HepG2 (cell line): ENCODE measurements around the gene RABGAP1. TPM values are rescaled to one million over a fixed set of nuclear protein-coding genes. Genes with fewer than 3 reads are reported as not detected.

Source experiments
- ATAC-seq: fragments of 200-7000 bp; cut with Tn5 transposase; 3 replicates; pipeline ENCODE4 v1.9.1; 2020; ENCODE audit warnings: mild to moderate bottlenecking, moderate library complexity
- BruUV-seq: library from RNA; stranded (reverse); fragments of 400-500 nt; replicated peaks from 2 replicates; lab custom pipeline; 2021; lab: Mats Ljungman, UMichigan
- CTCF ChIA-PET: fragments of 300-600 bp; formaldehyde crosslinking; extraction: SDS; loops from one replicate; lab custom pipeline; 2021; ENCODE audit warnings: low total read pairs, inconsistent platforms, low intra/inter-chr PET ratio; lab: Yijun Ruan, JAX
- POLR2A ChIA-PET: fragments of 350-600 bp; sonication (Branson Sonifier 250); formaldehyde crosslinking; loops from one replicate; lab custom pipeline; 2020; ENCODE audit warnings: antibody characterized with exemption, inconsistent platforms; lab: Yijun Ruan, JAX
- DNase-seq: peaks from one replicate; pipeline ENCODE4 v3.0.0-alpha.2; 2015; ENCODE audit warnings: low spot score
- FAIRE-seq: peaks from 3 replicates; lab custom pipeline; 2011; peaks lifted over from hg19 to GRCh38; lab: Jason Lieb, UNC
- H2AFZ ChIP-seq: one replicate; pipeline ENCODE4 v1.6.1; 2011; ENCODE audit warnings: low read length, inconsistent platforms
- H3K27ac ChIP-seq: fragments of 300-600 bp; 3 replicates; pipeline ENCODE4 v1.8.0; 2011; ENCODE audit warnings: mixed run types, mild to moderate bottlenecking, mixed read lengths, low read length, inconsistent platforms; ENCODE audit not compliant: insufficient read depth; ENCODE audit errors: extremely low read length
- H3K27me3 ChIP-seq, 2 experiments: fragments of 200-600 bp in 1 of 2; 2 replicates in 1 of 2; 3 replicates in 1 of 2; pipeline versions ENCODE4 v1.6.0 to v1.8.0; 2011; ENCODE audit warnings: low read length in 2 of 2, mild to moderate bottlenecking in 2 of 2, moderate library complexity in 2 of 2, inconsistent platforms in 1 of 2; ENCODE audit not compliant: insufficient read depth in 2 of 2, control insufficient read depth in 1 of 2
- H3K36me3 ChIP-seq, 2 experiments: fragments of 200-600 bp in 1 of 2; replicated peaks in 1 of 2; 2 replicates in 1 of 2; 3 replicates in 1 of 2; pipeline versions ENCODE4 v1.5.1 to v1.8.0; 2011; ENCODE audit warnings: low read length in 2 of 2, inconsistent platforms in 1 of 2; ENCODE audit not compliant: insufficient read depth in 2 of 2, control insufficient read depth in 1 of 2
- H3K4me1 ChIP-seq: 2 replicates; pipeline ENCODE4 v1.5.1; 2012; ENCODE audit warnings: low read length, inconsistent platforms; ENCODE audit not compliant: insufficient read depth
- H3K4me2 ChIP-seq: 2 replicates; pipeline ENCODE4 v1.6.0; 2011; ENCODE audit warnings: low read depth, low read length, inconsistent platforms
- H3K4me3 ChIP-seq, 3 experiments: fragments of 200-600 bp in 1 of 3; sonication (generic), shearing (Covaris generic) in 1 of 3; replicated peaks in 1 of 3; 2 replicates each; pipeline ENCODE4 v1.5.1; 2011 to 2016; ENCODE audit warnings: low read length in 3 of 3, inconsistent platforms in 2 of 3, low read depth in 2 of 3, mild to moderate bottlenecking in 2 of 3, control low read depth in 1 of 3, mixed read lengths in 1 of 3; ENCODE audit not compliant: insufficient read depth in 1 of 3
- H3K79me2 ChIP-seq: one replicate; pipeline ENCODE4 v1.6.1; 2011; ENCODE audit warnings: low read length, inconsistent platforms; ENCODE audit not compliant: insufficient read depth
- H3K9ac ChIP-seq: 2 replicates; pipeline ENCODE4 v1.6.0; 2011; ENCODE audit warnings: mild to moderate bottlenecking, low read depth, low read length, inconsistent platforms; ENCODE audit not compliant: insufficient read depth
- H3K9me3 ChIP-seq: 2 replicates; pipeline ENCODE4 v1.5.1; 2012; ENCODE audit warnings: mild to moderate bottlenecking, low read length
- H4K20me1 ChIP-seq: 2 replicates; pipeline ENCODE4 v1.6.0; 2011; ENCODE audit warnings: inconsistent platforms, mild to moderate bottlenecking, low read length, moderate library complexity; ENCODE audit not compliant: insufficient read depth
- MAFF ChIP-seq: IDR thresholded peaks from 2 replicates; pipeline ENCODE4 v1.6.1; 2011; ENCODE audit warnings: low read depth, low read length, improper control_type of control experiment
- MAFK ChIP-seq, 2 experiments: IDR thresholded peaks in 1 of 2; conservative IDR thresholded peaks in 1 of 2; 2 replicates each; pipeline ENCODE4 v1.6.1; 2011; ENCODE audit warnings: improper control_type of control experiment in 2 of 2, low read length in 2 of 2
- WGBS: methylation state at CpG from one replicate; pipeline ENCODE4 v1.1.6; 2017; ENCODE audit warnings: low lambda C conversion rate; 5-methylcytosine and 5-hydroxymethylcytosine counted together
- in situ Hi-C: cut with HindIII; loops from 2 replicates; pipeline ENCODE4 v1.10.0; 2017; ENCODE audit warnings: low pct_unique_long_range_greater_than_20kb; ENCODE audit not compliant: extremely low pct_ligation_motif_present
- intact Hi-C: fragments of 100-400 bp; cut with micrococcal nuclease; formaldehyde crosslinking; loops from one replicate; pipeline ENCODE4 v1.10.0; 2022; ENCODE audit not compliant: unreplicated experiment
- polyA plus RNA-seq, 8 experiments: library from polyadenylated mRNA; depleted of rRNA in 3 of 8; stranded (reverse) in 7 of 8; unstranded in 1 of 8; fragments of >200 nt; fragmentation: Illumina TruSeq in 4 of 8; extraction: Trizol in 4 of 8; gene quantifications; 2 replicates each; pipeline versions ENCODE4 v1.2.1 to v1.2.3, GENCODE V29; 2011 to 2016; ENCODE audit warnings: low read depth in 4 of 8, missing spikeins in 1 of 8, mixed read lengths in 1 of 8; ENCODE audit not compliant: insufficient read depth in 1 of 8
- total RNA-seq, 5 experiments: library from RNA; depleted of rRNA; stranded (reverse); fragments of >200 nt; fragmentation: Illumina TruSeq; extraction: Trizol; gene quantifications; 2 replicates each; pipeline ENCODE4 v1.2.3, GENCODE V29; 2016; ENCODE audit warnings: low read depth in 1 of 5
- TF ChIP-seq, protein P1 (sequence below): sonication (generic); formaldehyde crosslinking; IDR thresholded peaks from 2 replicates; pipeline ENCODE4; 2020; ENCODE audit warnings: missing genetic modification reagents, mild to moderate bottlenecking, borderline replicate concordance
- TF ChIP-seq, protein P2 (sequence below): sonication (generic); formaldehyde crosslinking; IDR thresholded peaks from 2 replicates; pipeline ENCODE4 v1.8.1; 2023; ENCODE audit warnings: mild to moderate bottlenecking, inconsistent platforms, moderate library complexity, missing genetic modification reagents, borderline replicate concordance

Gene RABGAP1
- total and polyA plus RNA-seq, 2 of the 13 experiments (the other 11 are each of a cell fraction or from before 2014, with no cell fraction given), result 19.1 to 19.3 TPM

DNA sequence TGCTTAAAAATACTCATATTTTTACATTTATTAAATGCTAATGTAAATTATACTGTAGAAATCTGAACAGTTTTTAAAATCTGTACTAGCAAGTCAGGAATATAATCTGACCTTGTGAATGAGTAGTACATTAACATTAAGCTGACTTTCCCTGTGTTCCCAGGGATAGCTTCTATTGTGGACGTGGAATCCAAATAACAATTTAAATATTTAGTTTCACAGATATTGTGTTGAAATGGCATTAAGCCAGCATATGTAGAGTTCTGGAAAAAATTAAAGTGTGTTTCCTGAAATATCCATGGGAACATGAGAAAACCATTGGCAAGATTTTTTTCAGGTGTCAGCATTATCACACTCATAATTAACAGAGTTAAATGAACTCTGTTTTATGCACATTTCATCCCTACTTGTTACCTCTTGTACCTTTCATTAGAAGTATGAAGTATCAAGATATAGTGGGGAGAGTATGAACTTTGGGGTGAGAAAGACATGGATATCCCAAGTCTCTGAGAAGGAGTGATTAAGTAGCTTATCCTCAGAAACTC lies 5.7 kb downstream of the RABGAP1 start:
- H2AFZ ChIP-seq, result no peak overlapping the region
- no peak overlapping the region for H3K4me2 ChIP-seq
- TF ChIP-seq MAFF (peak; percentile 76), MAFK (conservative IDR thresholded peaks at IDR 0.05 in 1 of 2, IDR thresholded peaks at IDR 0.05 in 1 of 2; ENCODE audit: low read length in 2 of 2) (peak; percentile 64 to 83; a peak in 3 of 4 replicates)
- TF ChIP-seq, protein P1, sequence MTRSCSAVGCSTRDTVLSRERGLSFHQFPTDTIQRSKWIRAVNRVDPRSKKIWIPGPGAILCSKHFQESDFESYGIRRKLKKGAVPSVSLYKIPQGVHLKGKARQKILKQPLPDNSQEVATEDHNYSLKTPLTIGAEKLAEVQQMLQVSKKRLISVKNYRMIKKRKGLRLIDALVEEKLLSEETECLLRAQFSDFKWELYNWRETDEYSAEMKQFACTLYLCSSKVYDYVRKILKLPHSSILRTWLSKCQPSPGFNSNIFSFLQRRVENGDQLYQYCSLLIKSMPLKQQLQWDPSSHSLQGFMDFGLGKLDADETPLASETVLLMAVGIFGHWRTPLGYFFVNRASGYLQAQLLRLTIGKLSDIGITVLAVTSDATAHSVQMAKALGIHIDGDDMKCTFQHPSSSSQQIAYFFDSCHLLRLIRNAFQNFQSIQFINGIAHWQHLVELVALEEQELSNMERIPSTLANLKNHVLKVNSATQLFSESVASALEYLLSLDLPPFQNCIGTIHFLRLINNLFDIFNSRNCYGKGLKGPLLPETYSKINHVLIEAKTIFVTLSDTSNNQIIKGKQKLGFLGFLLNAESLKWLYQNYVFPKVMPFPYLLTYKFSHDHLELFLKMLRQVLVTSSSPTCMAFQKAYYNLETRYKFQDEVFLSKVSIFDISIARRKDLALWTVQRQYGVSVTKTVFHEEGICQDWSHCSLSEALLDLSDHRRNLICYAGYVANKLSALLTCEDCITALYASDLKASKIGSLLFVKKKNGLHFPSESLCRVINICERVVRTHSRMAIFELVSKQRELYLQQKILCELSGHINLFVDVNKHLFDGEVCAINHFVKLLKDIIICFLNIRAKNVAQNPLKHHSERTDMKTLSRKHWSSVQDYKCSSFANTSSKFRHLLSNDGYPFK, result no peak
- TF ChIP-seq, protein P2, sequence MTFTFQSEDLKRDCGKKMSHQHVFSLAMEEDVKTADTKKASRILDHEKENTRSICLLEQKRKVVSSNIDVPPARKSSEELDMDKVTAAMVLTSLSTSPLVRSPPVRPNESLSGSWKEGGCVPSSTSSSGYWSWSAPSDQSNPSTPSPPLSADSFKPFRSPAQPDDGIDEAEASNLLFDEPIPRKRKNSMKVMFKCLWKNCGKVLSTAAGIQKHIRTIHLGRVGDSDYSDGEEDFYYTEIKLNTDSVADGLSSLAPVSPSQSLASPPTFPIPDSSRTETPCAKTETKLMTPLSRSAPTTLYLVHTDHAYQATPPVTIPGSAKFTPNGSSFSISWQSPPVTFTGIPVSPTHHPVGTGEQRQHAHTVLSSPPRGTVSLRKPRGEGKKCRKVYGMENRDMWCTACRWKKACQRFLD (CRISPR knock-in tag), result no peak
- CTCF ChIA-PET, result no interaction called here
- H3K4me1 ChIP-seq, result peaks cover 64% of the 10 kb centered on the region
- no TSS peak for BruUV-seq
- H4K20me1 ChIP-seq, result no peaks in the 10 kb centered on the region
- no peak overlapping the region for H3K27ac ChIP-seq
- no peak for FAIRE-seq
- H3K79me2 ChIP-seq, result peaks cover 88% of the 10 kb centered on the region
- POLR2A ChIA-PET, result interaction anchor here (0.8 to 1.4 kb wide), 2 partner anchors 15 to 34 kb away, joined by 3 read pairs; partner anchors contain the start of genes ZBTB26 and ZBTB6
- H3K4me3 ChIP-seq, result no peak overlapping the region
- in situ Hi-C loops, result no loop called here
- H3K27me3 ChIP-seq, result peaks cover 0 to under 1% of the 10 kb centered on the region in 2 experiments; a peak in 1 of 5 replicates
- intact Hi-C loops, result loop anchor here (10.0 kb wide), 1 partner anchor 48 kb away; no protein-coding TSS in a partner anchor
- H3K36me3 ChIP-seq, result peaks cover 0 to 2% of the 10 kb centered on the region in 2 experiments; a peak in 2 of 5 replicates
- H3K9me3 ChIP-seq, result no peaks in the 10 kb centered on the region
- H3K9ac ChIP-seq, result no peak overlapping the region
- 97% methylated on average over 1 of the region's 1 CpG for WGBS
- no peak for ATAC-seq
- no peak for DNase-seq
